Esophagus squamous epithelium (tissue), 4 donors: ENCODE measurements around the gene DNM2.

ENCODE experiments used
- CTCF ChIP-seq, 6 experiments: fragments of 450-650 bp in 4 of 6; fragments of 200-600 bp in 2 of 6; sonication (generic) in 2 of 6; IDR thresholded peaks; one replicate each; pipeline ENCODE4 v1.5.1; 2016 to 2019; ENCODE audit warnings: antibody characterized with exemption in 6 of 6, mild to moderate bottlenecking in 4 of 6, moderate library complexity in 4 of 6
- POLR2A ChIP-seq, 4 donors: fragments of 450-650 bp; IDR thresholded peaks; one replicate each; pipeline ENCODE4 v1.6.1; 2017; ENCODE audit warnings: antibody characterized with exemption in 4 of 4, mild to moderate bottlenecking in 4 of 4, moderate library complexity in 3 of 4

GRCh38 chr19:10763828-10764339 is 46.0 kb downstream of the DNM2 start:
- TF ChIP-seq CTCF (IDR thresholded peaks at IDR 0.05): no peak
- no peak for TF ChIP-seq POLR2A (IDR thresholded peaks at IDR 0.05)
